Liver (tissue), 9 donors: ENCODE data around the gene MBNL3. TPM values are rescaled to one million over a fixed set of nuclear protein-coding genes. Genes with fewer than 3 reads are reported as not detected.

ENCODE experiments used
- DNase-seq: peaks from one replicate; pipeline ENCODE4 v3.0.0-alpha.2; 2017; ENCODE audit warnings: low spot score
- H3K27ac ChIP-seq, 2 donors: one replicate each; pipeline ENCODE4 v1.7.0; 2013; ENCODE audit warnings: inconsistent platforms in 2 of 2, low read length in 2 of 2, control low read depth in 1 of 2, low read depth in 1 of 2, mild to moderate bottlenecking in 1 of 2
- H3K27me3 ChIP-seq, 4 donors: one replicate each; pipeline versions ENCODE4 v1.6.1 to v1.7.0; 2013; ENCODE audit warnings: low read length in 3 of 4, inconsistent platforms in 1 of 4, mild to moderate bottlenecking in 1 of 4, moderate library complexity in 1 of 4; ENCODE audit not compliant: control insufficient read depth in 4 of 4, insufficient read depth in 4 of 4
- H3K36me3 ChIP-seq, 4 donors: one replicate each; pipeline versions ENCODE4 v1.6.1 to v1.7.0; 2013; ENCODE audit warnings: low read length in 3 of 4, mild to moderate bottlenecking in 3 of 4, low read depth in 1 of 4, moderate library complexity in 1 of 4; ENCODE audit not compliant: control insufficient read depth in 4 of 4, insufficient read depth in 3 of 4
- H3K4me1 ChIP-seq, 4 donors: one replicate each; pipeline versions ENCODE4 v1.6.1 to v1.7.0; 2013; ENCODE audit warnings: low read length in 3 of 4, mild to moderate bottlenecking in 3 of 4, moderate library complexity in 1 of 4; ENCODE audit not compliant: control insufficient read depth in 4 of 4, insufficient read depth in 4 of 4
- H3K4me3 ChIP-seq, 3 donors: one replicate each; pipeline versions ENCODE4 v1.6.1 to v1.7.0; 2013; ENCODE audit warnings: low read length in 3 of 3, control low read depth in 1 of 3, low read depth in 1 of 3, mild to moderate bottlenecking in 1 of 3
- H3K9ac ChIP-seq, 2 donors: one replicate each; pipeline ENCODE4 v1.7.0; 2013; ENCODE audit warnings: low read length in 2 of 2, mild to moderate bottlenecking in 2 of 2, moderate library complexity in 2 of 2, control low read depth in 1 of 2, low read depth in 1 of 2
- H3K9me3 ChIP-seq, 4 donors: one replicate each; pipeline versions ENCODE4 v1.6.1 to v1.7.0; 2013; ENCODE audit warnings: low read length in 3 of 4; ENCODE audit not compliant: control insufficient read depth in 4 of 4
- ATF3 ChIP-seq: IDR thresholded peaks from 2 replicates; pipeline ENCODE4 v1.6.1; 2016; ENCODE audit warnings: antibody characterized with exemption
- CTCF ChIP-seq: fragments of 150-350 bp; IDR thresholded peaks from 2 replicates; pipeline ENCODE4 v1.5.1; 2017; ENCODE audit warnings: improper control_type of control experiment, low read depth, low read length; ENCODE audit not compliant: missing input control
- EGR1 ChIP-seq, 2 donors: IDR thresholded peaks; 2 replicates each; pipeline ENCODE4 v1.6.1; 2016 to 2018; ENCODE audit warnings: antibody characterized with exemption in 2 of 2, low read depth in 2 of 2
- FOXA1 ChIP-seq: IDR thresholded peaks from 2 replicates; pipeline ENCODE4 v1.6.1; 2016; ENCODE audit warnings: antibody characterized with exemption
- FOXA2 ChIP-seq: IDR thresholded peaks from 2 replicates; pipeline ENCODE4 v1.6.1; 2016; ENCODE audit warnings: antibody characterized with exemption
- GABPA ChIP-seq, 2 donors: IDR thresholded peaks in 1 of 2; conservative IDR thresholded peaks in 1 of 2; 2 replicates each; pipeline ENCODE4 v1.6.1; 2016; ENCODE audit warnings: antibody characterized with exemption in 2 of 2, mild to moderate bottlenecking in 1 of 2, moderate library complexity in 1 of 2
- HNF4A ChIP-seq, 2 donors: conservative IDR thresholded peaks; 2 replicates each; pipeline ENCODE4 v1.6.1; 2016; ENCODE audit warnings: antibody characterized with exemption in 2 of 2, mild to moderate bottlenecking in 2 of 2
- HNF4G ChIP-seq: IDR thresholded peaks from 2 replicates; pipeline ENCODE4 v1.6.1; 2016; ENCODE audit warnings: antibody characterized with exemption
- MAX ChIP-seq: IDR thresholded peaks from 2 replicates; pipeline ENCODE4 v1.6.1; 2016; ENCODE audit warnings: antibody characterized with exemption
- NR2F2 ChIP-seq: IDR thresholded peaks from 2 replicates; pipeline ENCODE4 v1.6.1; 2016; ENCODE audit warnings: antibody characterized with exemption
- RAD21 ChIP-seq, 2 donors: IDR thresholded peaks; 2 replicates each; pipeline ENCODE4 v1.6.1; 2016; ENCODE audit warnings: antibody characterized with exemption in 2 of 2, mild to moderate bottlenecking in 2 of 2
- REST ChIP-seq: IDR thresholded peaks from 2 replicates; pipeline ENCODE4 v1.6.1; 2016; ENCODE audit warnings: antibody characterized with exemption, mild to moderate bottlenecking
- RXRA ChIP-seq, 2 donors: IDR thresholded peaks; 2 replicates each; pipeline ENCODE4 v1.6.1; 2017 to 2018; ENCODE audit warnings: antibody characterized with exemption in 2 of 2, mild to moderate bottlenecking in 1 of 2
- SP1 ChIP-seq: IDR thresholded peaks from 2 replicates; pipeline ENCODE4 v1.6.1; 2018; ENCODE audit warnings: antibody characterized with exemption, mild to moderate bottlenecking
- TAF1 ChIP-seq: conservative IDR thresholded peaks from 2 replicates; pipeline ENCODE4 v1.6.1; 2016; ENCODE audit warnings: antibody characterized with exemption, mild to moderate bottlenecking
- YY1 ChIP-seq: IDR thresholded peaks from 2 replicates; pipeline ENCODE4 v1.6.1; 2016; ENCODE audit warnings: antibody characterized with exemption, mild to moderate bottlenecking
- ZBTB33 ChIP-seq: IDR thresholded peaks from 2 replicates; pipeline ENCODE4 v1.6.1; 2016; ENCODE audit warnings: antibody characterized with exemption
- WGBS: extraction: QIAGEN DNeasy Blood & Tissue Kit; methylation state at CpG from one replicate; pipeline ENCODE4 v1.1.7; 2013; 5-methylcytosine and 5-hydroxymethylcytosine counted together
- polyA plus RNA-seq, 2 donors: library from polyadenylated mRNA; stranded (reverse) in 1 of 2; unstranded in 1 of 2; fragments of 200-250 nt in 1 of 2; fragments of >200 nt in 1 of 2; fragmentation: Nextera tagmentation in 1 of 2; extraction: Ambion mirVana in 1 of 2; gene quantifications; one replicate each; pipeline versions ENCODE4 v1.2.1 to v1.2.3, GENCODE V29; 2013 to 2015
- total RNA-seq, 2 donors: library from RNA; depleted of rRNA; stranded (reverse); fragments of >200 nt; gene quantifications; one replicate each; pipeline ENCODE4 v1.2.3, GENCODE V29; 2014
- donor health status: healthy.
- donor health status: healthy.
- donor health status: healthy.
- donor health status: healthy.
- donor health status: healthy.

MBNL3 gene
- total and polyA plus RNA-seq, 4 donors = 20.6 to 149 (median 82.3) TPM

- TF ChIP-seq GABPA (IDR thresholded peaks at IDR 0.05 in 1 of 2, conservative IDR thresholded peaks at IDR 0.05 in 1 of 2) = no peak
- TF ChIP-seq SP1 = no peak
- no peak for TF ChIP-seq HNF4A (conservative IDR thresholded peaks at IDR 0.05)
- no peak for TF ChIP-seq RAD21 (IDR thresholded peaks at IDR 0.05)
- no peak for TF ChIP-seq REST
- TF ChIP-seq FOXA2 = no peak
- no peak for TF ChIP-seq YY1
- TF ChIP-seq HNF4G = no peak
- no peak for TF ChIP-seq RXRA (IDR thresholded peaks at IDR 0.05)
- no peak for TF ChIP-seq ATF3
- no peak for TF ChIP-seq TAF1
- no peak for TF ChIP-seq FOXA1
- TF ChIP-seq CTCF = no peak
- TF ChIP-seq MAX = no peak
- TF ChIP-seq EGR1 (IDR thresholded peaks at IDR 0.05; ENCODE audit: low read depth in 2 of 2) = no peak
- Histone ChIP-seq H3K9me3 (no peaks in the 10 kb centered on the region), H3K27ac (no peak overlapping the region), H3K4me3 (no peak overlapping the region), H3K36me3 (no peaks in the 10 kb centered on the region), H3K9ac (peak overlapping the region in 1 of 2 donors; percentile 20), H3K4me1 (peaks cover 0 to 31% (median 24%) of the 10 kb centered on the region in 4 donors), H3K27me3 (no peaks in the 10 kb centered on the region)
- 62% methylated on average over 2 of the region's 2 CpGs for WGBS
- no peak for DNase-seq
Observed at GRCh38 chrX:132486599-132487178, 2.1 kb downstream of the MBNL3 start.

- H3K27me3 ChIP-seq = no peaks in the 10 kb centered on the region
- no peak overlapping the region for H3K4me3 ChIP-seq
- DNase-seq = no peak
- WGBS = 58% methylated on average over 2 of the region's 2 CpGs
- peaks cover 2 to 35% (median 24%) of the 10 kb centered on the region in 4 donors for H3K4me1 ChIP-seq
- no peaks in the 10 kb centered on the region for H3K36me3 ChIP-seq
- no peaks in the 10 kb centered on the region for H3K9me3 ChIP-seq
- no peak overlapping the region for H3K27ac ChIP-seq
- H3K9ac ChIP-seq = no peak overlapping the region
- no peak for TF ChIP-seq REST
- no peak for TF ChIP-seq YY1
- no peak for TF ChIP-seq CTCF
- TF ChIP-seq FOXA2 = no peak
- TF ChIP-seq EGR1 (IDR thresholded peaks at IDR 0.05; ENCODE audit: low read depth in 2 of 2) = no peak
- no peak for TF ChIP-seq HNF4A (conservative IDR thresholded peaks at IDR 0.05)
- no peak for TF ChIP-seq GABPA (IDR thresholded peaks at IDR 0.05 in 1 of 2, conservative IDR thresholded peaks at IDR 0.05 in 1 of 2)
- no peak for TF ChIP-seq NR2F2
- TF ChIP-seq ZBTB33 = no peak
- TF ChIP-seq SP1 = no peak
- TF ChIP-seq RXRA (IDR thresholded peaks at IDR 0.05) = no peak
- no peak for TF ChIP-seq TAF1
Observed at GRCh38 chrX:132483951-132484350, 4.9 kb downstream of the MBNL3 start.
